K562 (cell line): ENCODE results near the gene GLUD1. TPM values are rescaled to one million over a fixed set of nuclear protein-coding genes. Genes with fewer than 3 reads are reported as not detected.

Source experiments
- ATF1 ChIP-seq, 2 experiments: fragments of 450-650 bp in 1 of 2; IDR thresholded peaks; 2 replicates each; pipeline ENCODE4 v1.6.1; 2016; ENCODE audit warnings: missing compliant biosample characterization in 1 of 2, missing genetic modification characterization in 1 of 2
- BACH1 ChIP-seq: fragments of 200-800 bp; sonication (Bioruptor generic); IDR thresholded peaks from 2 replicates; pipeline ENCODE4 v1.6.1; 2016; ENCODE audit warnings: missing genetic modification characterization, missing compliant biosample characterization
- FOXA1 ChIP-seq: fragments of 450-650 bp; IDR thresholded peaks from 2 replicates; pipeline ENCODE4 v1.6.1; 2016; ENCODE audit warnings: mild to moderate bottlenecking, borderline replicate concordance
- GTF2A2 ChIP-seq: IDR thresholded peaks from 2 replicates; pipeline ENCODE4 v1.6.1; 2016; ENCODE audit warnings: mild to moderate bottlenecking, missing genetic modification characterization, missing compliant biosample characterization
- JUN ChIP-seq, 2 experiments: sonication (generic) in 1 of 2; formaldehyde crosslinking in 1 of 2; IDR thresholded peaks; 2 replicates each; pipeline versions ENCODE4 v1.6.1 to v1.8.0; 2012 to 2022; ENCODE audit warnings: borderline replicate concordance in 2 of 2, mild to moderate bottlenecking in 2 of 2, improper control_type of control experiment in 1 of 2, low read depth in 1 of 2, low read length in 1 of 2, missing genetic modification reagents in 1 of 2
- MAFF ChIP-seq: IDR thresholded peaks from 2 replicates; pipeline ENCODE4 v1.6.1; 2012; ENCODE audit warnings: low read length, improper control_type of control experiment
- MCM3 ChIP-seq: fragments of 450-650 bp; IDR thresholded peaks from 2 replicates; pipeline ENCODE4 v1.6.1; 2016
- PHF8 ChIP-seq: fragments of 200-600 bp; sonication (generic); IDR thresholded peaks from 2 replicates; pipeline ENCODE4 v1.6.1; 2012; ENCODE audit warnings: mixed run types, mild to moderate bottlenecking, inconsistent platforms, low read length, moderate library complexity, borderline replicate concordance
- POLR3G ChIP-seq: IDR thresholded peaks from 2 replicates; pipeline ENCODE4 v1.6.1; 2011; ENCODE audit not compliant: insufficient read length, insufficient replicate concordance; ENCODE audit errors: extremely low read depth
- RFX7 ChIP-seq: fragments of 250-450 bp; sonication (Bioruptor Pico); IDR thresholded peaks from 2 replicates; pipeline ENCODE4 v1.5.1; 2021; ENCODE audit warnings: mild to moderate bottlenecking
- SMARCA4 ChIP-seq: fragments of 450-650 bp; IDR thresholded peaks from 2 replicates; pipeline ENCODE4 v1.6.1; 2016
- TCF7L2 ChIP-seq: fragments of 150-350 bp; IDR thresholded peaks from 2 replicates; pipeline ENCODE4 v1.6.1; 2016; ENCODE audit warnings: low read depth, mild to moderate bottlenecking, low read length, moderate library complexity
- U2AF1 ChIP-seq: fragments of 200-400 bp; formaldehyde crosslinking; optimal IDR thresholded peaks from 2 replicates; pipeline ENCODE3; 2017; ENCODE audit warnings: mild to moderate bottlenecking, low read depth, low read length, moderate library complexity
- ZNF197 ChIP-seq: fragments of 200-800 bp; sonication (Bioruptor generic); IDR thresholded peaks from 2 replicates; pipeline ENCODE4 v1.6.1; 2016; ENCODE audit warnings: low read depth, missing genetic modification characterization, missing compliant biosample characterization
- ZNF224 ChIP-seq: sonication (generic); formaldehyde crosslinking; IDR thresholded peaks from 2 replicates; pipeline ENCODE4 v1.8.0; 2022; ENCODE audit warnings: mild to moderate bottlenecking, missing genetic modification reagents
- ZNF282 ChIP-seq: sonication (generic); formaldehyde crosslinking; IDR thresholded peaks from 2 replicates; pipeline ENCODE4 v1.8.1; 2023; ENCODE audit warnings: missing genetic modification reagents
- ZNF354B ChIP-seq: fragments of 250-450 bp; sonication (Bioruptor Pico); IDR thresholded peaks from 2 replicates; pipeline ENCODE4 v1.4.0; 2020
- ZNF408 ChIP-seq: fragments of 250-450 bp; sonication (Bioruptor Pico); IDR thresholded peaks from 2 replicates; pipeline ENCODE4 v1.4.0; 2020; ENCODE audit warnings: low read depth, mild to moderate bottlenecking, moderate library complexity
- ZNF696 ChIP-seq: fragments of 250-450 bp; sonication (Bioruptor Pico); conservative IDR thresholded peaks from 2 replicates; pipeline ENCODE4 v1.4.0; 2020; ENCODE audit warnings: mild to moderate bottlenecking, moderate library complexity
- polyA plus RNA-seq, 8 experiments: library from polyadenylated mRNA; depleted of rRNA in 4 of 8; stranded (reverse) in 5 of 8; unstranded in 3 of 8; fragments of >200 nt; fragmentation: Nextera tagmentation in 2 of 8; fragmentation: Illumina TruSeq in 1 of 8; extraction: Ambion mirVana in 2 of 8; extraction: Trizol in 1 of 8; gene quantifications; 2 replicates each; pipeline versions ENCODE4 v1.2.1 to v1.2.3, GENCODE V29; 2011 to 2014; ENCODE audit warnings: inconsistent platforms in 1 of 8, missing spikeins in 1 of 8
- total RNA-seq, 7 experiments: library from RNA; depleted of rRNA in 6 of 7; stranded (reverse); fragments of >200 nt in 6 of 7; fragmentation: Illumina TruSeq in 2 of 7; extraction: Trizol in 2 of 7; gene quantifications; 2 replicates each; pipeline versions ENCODE4 v1.2.1 to v1.2.3, GENCODE V29; 2011 to 2021; ENCODE audit warnings: low replicate concordance in 1 of 7
- TF ChIP-seq, protein P1 (sequence below): IDR thresholded peaks from 2 replicates; pipeline ENCODE4 v1.6.1; 2011; ENCODE audit warnings: borderline replicate concordance, low read depth, mild to moderate bottlenecking, moderate library complexity, low read length; ENCODE audit not compliant: insufficient read depth, poor library complexity, severe bottlenecking
- TF ChIP-seq, protein P2 (sequence below): fragments of 450-650 bp; IDR thresholded peaks from 2 replicates; pipeline ENCODE4 v1.6.1; 2017; ENCODE audit warnings: mild to moderate bottlenecking, moderate library complexity
- TF ChIP-seq, protein P3 (sequence below): IDR thresholded peaks from 2 replicates; pipeline ENCODE4 v1.6.1; 2012; ENCODE audit warnings: low read depth, low read length, improper control_type of control experiment, borderline replicate concordance
- TF ChIP-seq, protein P4 (sequence below): sonication (generic); formaldehyde crosslinking; IDR thresholded peaks from 2 replicates; pipeline ENCODE4 v1.8.1; 2022; ENCODE audit warnings: missing genetic modification reagents

The GLUD1 gene
- total and polyA plus RNA-seq, 9 of the 15 experiments (the other 6 are each of a cell fraction or from before 2014, with no cell fraction given), result 21.9 to 92.0 (median 76.3) TPM

DNA sequence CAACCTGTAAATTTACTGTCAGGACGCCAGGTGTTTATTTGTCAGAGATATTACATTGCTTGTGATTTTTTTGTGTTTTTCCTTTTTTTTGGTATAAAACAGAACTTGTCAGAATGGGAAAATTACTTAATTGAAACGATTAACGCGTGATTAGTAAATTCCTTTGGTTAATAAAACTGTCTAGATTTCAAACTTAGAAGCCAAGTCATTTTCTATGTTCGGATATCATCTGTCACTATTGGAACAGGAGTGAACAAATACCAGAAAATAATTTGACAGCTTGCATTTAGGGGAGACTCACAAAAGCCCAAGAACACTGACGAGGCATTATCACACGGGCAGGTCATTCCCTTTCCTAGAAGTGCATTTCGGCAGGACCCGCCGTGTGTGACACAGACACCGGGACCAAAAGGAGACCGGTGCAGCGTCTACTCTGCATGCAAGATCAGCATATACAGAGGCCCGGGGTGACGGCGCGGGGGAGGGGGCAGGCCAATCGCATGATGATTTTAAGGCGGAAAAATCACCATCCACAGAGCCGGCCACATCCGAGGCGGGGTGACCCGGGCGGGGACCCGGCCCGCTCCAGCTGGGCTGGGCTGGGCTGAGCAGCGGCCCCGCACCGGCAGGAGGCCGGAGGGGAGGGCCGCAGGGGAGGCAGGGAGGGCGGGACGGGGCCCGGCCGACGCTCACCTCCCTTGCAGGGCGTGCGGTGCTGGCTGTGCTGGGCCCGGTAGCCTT, 841 bp downstream of the GLUD1 start (continued):
- no peak for TF ChIP-seq ZNF282 (CRISPR knock-in tag)
- TF ChIP-seq, protein P1, sequence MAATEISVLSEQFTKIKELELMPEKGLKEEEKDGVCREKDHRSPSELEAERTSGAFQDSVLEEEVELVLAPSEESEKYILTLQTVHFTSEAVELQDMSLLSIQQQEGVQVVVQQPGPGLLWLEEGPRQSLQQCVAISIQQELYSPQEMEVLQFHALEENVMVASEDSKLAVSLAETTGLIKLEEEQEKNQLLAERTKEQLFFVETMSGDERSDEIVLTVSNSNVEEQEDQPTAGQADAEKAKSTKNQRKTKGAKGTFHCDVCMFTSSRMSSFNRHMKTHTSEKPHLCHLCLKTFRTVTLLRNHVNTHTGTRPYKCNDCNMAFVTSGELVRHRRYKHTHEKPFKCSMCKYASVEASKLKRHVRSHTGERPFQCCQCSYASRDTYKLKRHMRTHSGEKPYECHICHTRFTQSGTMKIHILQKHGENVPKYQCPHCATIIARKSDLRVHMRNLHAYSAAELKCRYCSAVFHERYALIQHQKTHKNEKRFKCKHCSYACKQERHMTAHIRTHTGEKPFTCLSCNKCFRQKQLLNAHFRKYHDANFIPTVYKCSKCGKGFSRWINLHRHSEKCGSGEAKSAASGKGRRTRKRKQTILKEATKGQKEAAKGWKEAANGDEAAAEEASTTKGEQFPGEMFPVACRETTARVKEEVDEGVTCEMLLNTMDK, result no peak
- no peak for TF ChIP-seq SMARCA4
- TF ChIP-seq POLR3G, result no peak
- TF ChIP-seq ZNF224, result no peak
- TF ChIP-seq ZNF696 (CRISPR knock-in tag), result no peak
- TF ChIP-seq ATF1 (CRISPR knock-in tag; IDR thresholded peaks at IDR 0.05), result no peak
- peak; percentile 55 for TF ChIP-seq ATF1 (tag; IDR thresholded peaks at IDR 0.05)
- TF ChIP-seq, protein P2, sequence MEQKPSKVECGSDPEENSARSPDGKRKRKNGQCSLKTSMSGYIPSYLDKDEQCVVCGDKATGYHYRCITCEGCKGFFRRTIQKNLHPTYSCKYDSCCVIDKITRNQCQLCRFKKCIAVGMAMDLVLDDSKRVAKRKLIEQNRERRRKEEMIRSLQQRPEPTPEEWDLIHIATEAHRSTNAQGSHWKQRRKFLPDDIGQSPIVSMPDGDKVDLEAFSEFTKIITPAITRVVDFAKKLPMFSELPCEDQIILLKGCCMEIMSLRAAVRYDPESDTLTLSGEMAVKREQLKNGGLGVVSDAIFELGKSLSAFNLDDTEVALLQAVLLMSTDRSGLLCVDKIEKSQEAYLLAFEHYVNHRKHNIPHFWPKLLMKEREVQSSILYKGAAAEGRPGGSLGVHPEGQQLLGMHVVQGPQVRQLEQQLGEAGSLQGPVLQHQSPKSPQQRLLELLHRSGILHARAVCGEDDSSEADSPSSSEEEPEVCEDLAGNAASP, result no peak
- TF ChIP-seq, protein P3, sequence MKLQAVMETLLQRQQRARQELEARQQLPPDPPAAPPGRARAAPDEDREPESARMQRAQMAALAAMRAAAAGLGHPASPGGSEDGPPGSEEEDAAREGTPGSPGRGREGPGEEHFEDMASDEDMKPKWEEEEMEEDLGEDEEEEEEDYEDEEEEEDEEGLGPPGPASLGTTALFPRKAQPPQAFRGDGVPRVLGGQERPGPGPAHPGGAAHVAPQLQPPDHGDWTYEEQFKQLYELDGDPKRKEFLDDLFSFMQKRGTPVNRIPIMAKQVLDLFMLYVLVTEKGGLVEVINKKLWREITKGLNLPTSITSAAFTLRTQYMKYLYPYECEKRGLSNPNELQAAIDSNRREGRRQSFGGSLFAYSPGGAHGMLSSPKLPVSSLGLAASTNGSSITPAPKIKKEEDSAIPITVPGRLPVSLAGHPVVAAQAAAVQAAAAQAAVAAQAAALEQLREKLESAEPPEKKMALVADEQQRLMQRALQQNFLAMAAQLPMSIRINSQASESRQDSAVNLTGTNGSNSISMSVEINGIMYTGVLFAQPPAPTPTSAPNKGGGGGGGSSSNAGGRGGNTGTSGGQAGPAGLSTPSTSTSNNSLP, result no peak
- no peak for TF ChIP-seq GTF2A2 (tag)
- TF ChIP-seq JUN (IDR thresholded peaks at IDR 0.05; ENCODE audit: borderline replicate concordance, low read depth, low read length), result no peak
- TF ChIP-seq JUN (CRISPR knock-in tag; IDR thresholded peaks at IDR 0.05; ENCODE audit: borderline replicate concordance), result no peak
- TF ChIP-seq ZNF197 (CRISPR knock-in tag), result no peak
- TF ChIP-seq TCF7L2, result no peak
- no peak for TF ChIP-seq ZNF354B (CRISPR knock-in tag)
- peak; percentile 31; the same call in 1 of the 2 replicates for TF ChIP-seq MAFF
- no peak for TF ChIP-seq U2AF1
- no peak for TF ChIP-seq ZNF408
- TF ChIP-seq BACH1 (tag), result no peak
- TF ChIP-seq RFX7, result no peak
- TF ChIP-seq, protein P4, sequence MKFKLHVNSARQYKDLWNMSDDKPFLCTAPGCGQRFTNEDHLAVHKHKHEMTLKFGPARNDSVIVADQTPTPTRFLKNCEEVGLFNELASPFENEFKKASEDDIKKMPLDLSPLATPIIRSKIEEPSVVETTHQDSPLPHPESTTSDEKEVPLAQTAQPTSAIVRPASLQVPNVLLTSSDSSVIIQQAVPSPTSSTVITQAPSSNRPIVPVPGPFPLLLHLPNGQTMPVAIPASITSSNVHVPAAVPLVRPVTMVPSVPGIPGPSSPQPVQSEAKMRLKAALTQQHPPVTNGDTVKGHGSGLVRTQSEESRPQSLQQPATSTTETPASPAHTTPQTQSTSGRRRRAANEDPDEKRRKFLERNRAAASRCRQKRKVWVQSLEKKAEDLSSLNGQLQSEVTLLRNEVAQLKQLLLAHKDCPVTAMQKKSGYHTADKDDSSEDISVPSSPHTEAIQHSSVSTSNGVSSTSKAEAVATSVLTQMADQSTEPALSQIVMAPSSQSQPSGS (CRISPR knock-in tag), result no peak
- no peak for TF ChIP-seq FOXA1
- TF ChIP-seq PHF8, result no peak
- TF ChIP-seq MCM3, result no peak
